Mesothelial cell of epicardium (in vitro differentiated cells): Measurements from ENCODE around the gene MTFP1. TPM values are rescaled to one million over a fixed set of nuclear protein-coding genes. Genes with fewer than 3 reads are reported as not detected.

ENCODE experiments used
- DNase-seq, 2 experiments: peaks; one replicate each; pipeline ENCODE4 v3.0.0; 2021; ENCODE audit warnings: low spot score in 2 of 2; ENCODE audit not compliant: unreplicated experiment in 2 of 2
- H3K27ac Mint-ChIP-seq: 2 replicates; pipeline ENCODE4 v1.8.0; 2021; ENCODE audit warnings: mixed read lengths
- H3K27me3 Mint-ChIP-seq: 2 replicates; pipeline ENCODE4 v1.8.0; 2021; ENCODE audit warnings: low read depth, mixed read lengths
- H3K36me3 Mint-ChIP-seq: 2 replicates; pipeline ENCODE4 v1.8.0; 2021; ENCODE audit warnings: mixed read lengths
- H3K4me1 Mint-ChIP-seq: 2 replicates; pipeline ENCODE4 v1.8.0; 2021; ENCODE audit warnings: mixed read lengths
- H3K4me3 Mint-ChIP-seq: 2 replicates; pipeline ENCODE4 v1.8.0; 2021; ENCODE audit warnings: mild to moderate bottlenecking, moderate library complexity, mixed read lengths
- H3K9me3 Mint-ChIP-seq: 2 replicates; pipeline ENCODE4 v1.8.0; 2021; ENCODE audit warnings: mixed read lengths
- CTCF ChIP-seq: fragments of 200-600 bp; sonication (generic); IDR thresholded peaks from one replicate; pipeline ENCODE4 v1.5.0; 2021; ENCODE audit warnings: antibody characterized with exemption; ENCODE audit not compliant: unreplicated experiment
- total RNA-seq: library from RNA; stranded (reverse); gene quantifications from 3 replicates; pipeline ENCODE4 v1.2.1, GENCODE V29; 2021

MTFP1 gene
- total RNA-seq, 1 donor from 2014 or later, result 8.2 TPM

GRCh38 chr22:30385942-30386341, 39.6 kb upstream of the MTFP1 start:
- no peak for DNase-seq
- Mint-ChIP-seq H3K9me3 (peaks cover 4% of the 10 kb centered on the region), H3K4me3 (peak overlapping the region; percentile 77), H3K27ac (no peak overlapping the region), H3K4me1 (peaks cover 9% of the 10 kb centered on the region), H3K36me3 (no peaks in the 10 kb centered on the region), H3K27me3 (no peaks in the 10 kb centered on the region)
- TF ChIP-seq CTCF, result no peak

GRCh38 chr22:30386608-30386959, 39.0 kb upstream of the MTFP1 start:
- Mint-ChIP-seq H3K36me3 (no peaks in the 10 kb centered on the region), H3K9me3 (peaks cover 5% of the 10 kb centered on the region), H3K4me3 (peak overlapping the region; percentile 77), H3K4me1 (peaks cover 9% of the 10 kb centered on the region), H3K27me3 (no peaks in the 10 kb centered on the region), H3K27ac (peak overlapping the region; percentile 43)
- TF ChIP-seq CTCF, result no peak
- no peak for DNase-seq

- peaks cover 9% of the 10 kb centered on the region for H3K4me1 Mint-ChIP-seq
- DNase-seq, result peak; percentile 84 to 91
- H3K9me3 Mint-ChIP-seq, result peaks cover 5% of the 10 kb centered on the region
- peak within 1 kb of the TSS; percentile 77 for H3K4me3 Mint-ChIP-seq
- H3K27ac Mint-ChIP-seq, result peak within 1 kb of the TSS; percentile 81
- peak; percentile 93 for TF ChIP-seq CTCF
- no peaks in the 10 kb centered on the region for H3K36me3 Mint-ChIP-seq
- H3K27me3 Mint-ChIP-seq, result no peaks in the 10 kb centered on the region
Observed at GRCh38 chr22:30386960-30387827, 38.4 kb upstream of the MTFP1 start, which contains the start of gene RNF215. Gene RNF215 (minus strand): TSS chr22:30387411. CDS start chr22:30387313, 98 bp downstream.

- peaks cover 7% of the 10 kb centered on the region for H3K27me3 Mint-ChIP-seq
- H3K4me3 Mint-ChIP-seq, result no peak overlapping the region
- no peak for DNase-seq
- H3K4me1 Mint-ChIP-seq, result peaks cover 12% of the 10 kb centered on the region
- no peaks in the 10 kb centered on the region for H3K36me3 Mint-ChIP-seq
- peak; percentile 56 for TF ChIP-seq CTCF
- no peak overlapping the region for H3K27ac Mint-ChIP-seq
- H3K9me3 Mint-ChIP-seq, result peaks cover 5% of the 10 kb centered on the region
Observed at GRCh38 chr22:30390974-30391691, 34.4 kb upstream of the MTFP1 start.

GRCh38 chr22:30392661-30393321, 32.8 kb upstream of the MTFP1 start:
- Mint-ChIP-seq H3K9me3 (peaks cover 5% of the 10 kb centered on the region), H3K4me3 (no peak overlapping the region), H3K36me3 (no peaks in the 10 kb centered on the region), H3K27me3 (peaks cover 22% of the 10 kb centered on the region), H3K27ac (no peak overlapping the region), H3K4me1 (peaks cover 14% of the 10 kb centered on the region)
- no peak for TF ChIP-seq CTCF
- DNase-seq, result no peak
